VCaP (cell line): ENCODE measurements around the gene PRICKLE2.

Experiments
- H3K27ac ChIP-seq: fragments of 450-650 bp; 2 replicates; pipeline ENCODE4 v1.5.1; 2017
- CTCF ChIP-seq: fragments of 450-650 bp; conservative IDR thresholded peaks from 2 replicates; pipeline ENCODE4 v1.5.1; 2017; ENCODE audit warnings: mild to moderate bottlenecking, moderate library complexity

The PRICKLE2 gene

DNA sequence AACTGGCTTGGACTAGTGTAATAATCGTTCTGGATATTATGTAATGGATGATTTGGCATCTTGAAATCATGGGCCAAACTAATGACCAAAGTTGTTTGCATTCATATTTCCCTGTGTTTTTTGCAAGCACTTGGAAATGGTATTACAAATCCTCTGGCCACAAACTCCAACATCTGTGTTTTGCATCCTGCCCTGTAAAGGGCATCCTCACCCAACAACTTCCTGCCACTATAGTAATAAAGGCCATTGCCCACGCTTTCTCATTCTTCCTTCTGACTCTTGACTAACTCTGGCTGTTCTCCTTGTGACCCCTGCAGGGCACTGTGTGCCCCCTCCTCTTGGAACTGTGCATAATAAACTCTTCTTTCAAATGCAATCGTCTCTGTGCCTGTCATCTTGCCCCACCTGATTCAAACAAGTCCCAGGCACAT lies 176.6 kb downstream of the PRICKLE2 start:
- TF ChIP-seq CTCF = no peak
- no peak overlapping the region for H3K27ac ChIP-seq

DNA sequence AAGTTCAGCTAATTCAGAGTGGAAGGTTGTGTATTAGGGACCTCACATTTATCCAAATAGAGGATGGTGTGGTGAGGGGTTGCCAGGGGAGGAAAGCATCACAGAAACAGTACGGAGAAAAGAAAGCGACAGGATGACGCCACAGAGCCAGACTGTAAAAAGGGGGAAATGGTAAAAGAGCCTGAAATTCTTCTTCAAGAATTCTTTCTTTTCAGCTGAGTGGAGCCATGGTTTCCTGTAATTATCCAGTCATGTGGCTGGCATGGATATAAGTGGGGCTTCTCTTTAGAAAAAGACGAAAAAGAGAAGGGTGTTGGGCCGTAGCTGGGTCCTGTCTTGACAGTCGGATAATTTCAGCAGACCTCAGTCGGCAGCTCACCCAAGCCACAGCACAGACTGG lies 177.5 kb downstream of the PRICKLE2 start:
- no peak overlapping the region for H3K27ac ChIP-seq
- no peak for TF ChIP-seq CTCF

DNA sequence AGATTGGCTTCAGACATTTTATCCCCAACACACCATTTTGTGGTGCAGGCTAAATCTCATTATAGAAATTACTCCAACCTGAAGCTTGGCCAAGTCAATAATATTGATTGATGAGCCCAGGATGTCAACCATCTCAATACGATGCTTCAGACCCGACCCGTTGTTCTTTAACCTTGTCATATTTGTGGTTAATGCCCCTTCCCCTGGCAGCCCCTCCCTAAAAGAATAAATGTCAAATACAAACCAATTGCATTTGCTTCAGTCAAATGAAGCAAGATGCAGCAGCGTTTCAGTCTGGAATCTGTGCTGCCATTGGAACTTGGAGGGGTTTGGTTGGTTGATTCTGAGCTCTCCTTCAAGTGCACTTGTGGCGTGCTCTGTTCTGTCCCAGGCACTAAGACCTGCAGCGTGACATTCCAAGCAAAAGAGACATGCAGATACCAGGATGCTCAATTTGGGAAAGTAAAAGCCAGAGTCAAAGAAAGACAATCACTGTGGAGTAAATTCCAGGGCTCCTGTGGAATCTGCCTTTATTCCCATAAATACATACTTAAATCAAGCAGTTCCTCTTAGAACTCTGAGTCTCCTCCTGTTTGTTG lies 178.2 kb downstream of the PRICKLE2 start:
- no peak overlapping the region for H3K27ac ChIP-seq
- TF ChIP-seq CTCF = no peak

GRCh38 chr3:64046592-64046991 lies 178.7 kb downstream of the PRICKLE2 start:
- no peak for TF ChIP-seq CTCF
- no peak overlapping the region for H3K27ac ChIP-seq

DNA sequence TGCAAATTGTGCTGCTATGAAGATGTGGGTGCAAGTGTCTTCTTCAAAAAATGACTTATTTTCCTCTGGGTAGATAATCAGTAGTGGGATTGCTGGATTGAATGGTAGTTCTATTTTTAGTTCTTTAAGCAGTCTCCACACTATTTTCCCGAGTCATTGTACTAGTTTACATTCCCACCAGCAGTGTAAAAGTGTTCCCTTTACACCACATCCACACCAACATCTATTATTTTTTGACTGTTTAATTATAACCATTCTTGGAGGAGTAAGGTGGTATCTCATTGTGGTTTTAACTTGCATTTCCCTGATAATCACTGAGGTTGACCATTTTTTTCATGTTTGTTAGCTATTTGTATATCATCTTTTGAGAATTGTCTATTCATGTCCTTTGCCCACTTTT lies 182.3 kb downstream of the PRICKLE2 start:
- H3K27ac ChIP-seq = no peak overlapping the region
- no peak for TF ChIP-seq CTCF
